HG03064 (cell line): Measurements from ENCODE around the gene TLR2.

Source experiments
- ATAC-seq: cut with Tn5 transposase; IDR thresholded peaks from one replicate; pipeline ENCODE4 v1.9.1; 2021; ENCODE audit warnings: low read depth; ENCODE audit not compliant: unreplicated experiment

The TLR2 gene

DNA sequence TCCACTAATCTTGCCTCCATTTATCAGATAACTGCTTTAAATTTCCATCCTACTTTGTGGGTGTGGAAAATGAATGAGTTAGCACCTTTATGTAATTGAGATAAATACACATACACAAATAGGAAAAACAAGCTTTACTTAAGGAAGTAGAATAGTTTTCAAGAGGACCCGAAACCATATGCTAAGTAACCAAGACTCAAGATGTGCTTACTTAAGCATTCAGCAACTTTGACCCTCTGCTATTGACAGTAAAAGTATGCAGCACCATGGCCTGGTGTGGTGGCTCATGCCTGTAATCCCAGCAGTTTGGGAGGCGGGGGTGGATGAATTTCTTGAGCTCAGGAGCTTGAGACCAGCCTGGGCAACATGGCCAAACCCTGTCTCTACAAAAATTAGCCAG, 45.8 kb downstream of the TLR2 start:
- no peak for ATAC-seq

DNA sequence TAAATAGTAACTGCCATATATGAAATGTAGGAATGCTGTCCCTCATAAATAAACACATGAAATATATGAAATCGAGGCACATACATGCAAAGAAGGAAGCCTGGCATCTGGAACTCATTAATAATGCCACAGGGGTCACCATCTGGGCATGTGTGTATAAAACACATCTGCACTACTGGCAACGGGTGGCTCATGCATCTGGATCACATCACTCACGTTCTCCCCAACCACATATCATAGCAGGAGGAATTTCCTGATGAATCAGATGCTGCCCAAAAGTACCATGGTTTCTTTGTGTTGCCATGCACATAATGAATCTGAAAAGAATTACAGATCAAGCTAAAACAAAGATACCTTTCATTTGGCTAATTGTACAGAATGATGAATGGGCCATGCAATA, 47.2 kb downstream of the TLR2 start:
- ATAC-seq = no peak

- ATAC-seq = peak; percentile 77
These were observed 49.8 kb downstream of the TLR2 start for GRCh38 chr4:153733751-153734448.

DNA sequence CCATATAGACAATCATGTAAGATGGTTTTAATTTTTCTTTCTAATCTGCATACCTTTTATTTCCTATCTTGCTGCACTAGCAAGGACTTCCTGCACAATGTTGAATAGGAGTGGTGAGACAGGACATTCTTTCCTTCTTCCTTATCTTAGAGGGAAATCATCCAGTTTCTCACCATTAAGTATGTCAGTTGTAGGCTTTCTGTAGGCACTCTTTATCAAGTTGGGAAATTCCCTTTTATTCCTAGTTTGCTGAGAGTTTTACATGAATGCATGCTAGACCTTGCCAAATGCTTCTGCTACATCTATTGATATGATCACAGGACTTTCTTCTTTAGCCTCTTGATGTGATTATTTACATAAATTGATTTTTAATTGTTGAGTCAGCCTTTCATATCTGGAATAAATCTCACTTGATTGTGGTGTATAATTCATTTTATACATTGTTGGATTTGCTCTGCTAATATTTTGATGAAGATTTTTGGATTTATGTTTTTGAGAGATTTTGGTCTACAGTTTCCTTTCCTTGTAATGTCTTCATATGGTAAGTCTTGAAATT, 51.9 kb downstream of the TLR2 start:
- no peak for ATAC-seq

DNA sequence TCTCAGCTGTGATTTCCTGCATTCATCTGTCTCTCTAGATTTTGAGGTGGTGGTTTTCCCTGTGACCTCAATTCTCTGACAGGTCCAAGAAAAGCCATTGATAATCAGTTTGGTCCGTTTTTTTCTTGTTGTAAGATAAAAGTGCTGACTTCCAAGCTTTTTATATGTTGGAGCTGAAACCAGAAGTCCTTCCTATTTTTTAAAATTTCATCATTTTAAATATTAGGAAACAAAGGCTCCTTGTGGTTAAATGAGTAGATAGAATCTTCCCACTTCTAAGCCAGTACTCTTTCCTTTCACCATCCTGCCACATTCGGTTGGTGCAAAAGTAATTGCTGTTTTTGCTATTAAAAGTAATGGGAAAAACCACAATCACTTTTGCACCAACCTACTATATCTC, 57.5 kb downstream of the TLR2 start:
- no peak for ATAC-seq

DNA sequence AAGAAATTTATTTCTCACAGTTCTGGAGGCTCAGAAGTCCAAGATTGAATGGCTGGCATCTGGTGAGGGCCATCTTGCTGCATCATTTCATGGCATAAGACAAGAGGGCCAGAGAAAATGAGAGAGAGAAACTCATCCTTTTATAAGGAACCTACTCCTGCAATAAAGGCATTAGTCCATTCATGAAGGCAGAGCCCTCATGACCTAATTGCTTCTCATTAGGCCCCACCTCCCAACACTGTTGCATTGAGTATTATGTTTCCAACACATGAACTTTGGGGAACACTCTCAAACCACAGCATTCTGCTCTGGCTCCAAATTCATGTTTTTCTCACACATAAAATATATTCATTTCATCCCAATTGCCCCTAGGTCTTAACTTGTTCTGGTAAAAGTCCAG, 61.6 kb downstream of the TLR2 start:
- no peak for ATAC-seq

- no peak for ATAC-seq
These were observed 63.4 kb downstream of the TLR2 start for GRCh38 chr4:153747406-153747955.

GRCh38 chr4:153748378-153748777, 64.3 kb downstream of the TLR2 start:
- ATAC-seq = no peak

DNA sequence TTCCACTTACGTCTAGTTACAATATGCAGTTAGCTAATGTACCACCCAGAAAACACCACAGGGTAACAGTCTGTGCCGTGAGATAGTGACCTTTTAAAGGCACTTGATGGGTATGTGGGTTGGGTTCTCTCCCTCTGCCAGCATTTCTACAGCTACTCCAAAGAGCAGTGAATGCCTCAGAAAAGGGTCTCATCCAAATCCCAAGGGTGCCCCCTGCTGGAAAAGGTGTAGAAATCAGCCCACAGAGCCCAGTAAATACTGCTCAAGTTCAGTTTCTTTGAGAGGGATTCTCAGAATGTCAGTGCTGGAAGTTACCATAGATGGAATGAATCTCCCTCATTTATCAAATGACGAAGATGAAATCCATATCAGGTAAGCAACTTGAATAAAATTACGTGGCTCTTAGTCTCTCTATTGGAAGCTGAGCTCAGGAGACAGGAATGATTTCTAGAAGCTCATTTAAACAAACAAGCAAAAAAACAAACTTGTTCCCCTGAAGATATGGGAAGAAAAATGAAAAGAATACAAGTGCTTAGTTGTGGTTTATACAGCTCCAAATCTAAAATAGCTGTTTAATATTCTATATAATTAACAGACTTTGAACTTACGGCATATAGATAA, 66.2 kb downstream of the TLR2 start:
- ATAC-seq = peak; percentile 81

- ATAC-seq = no peak
These were observed 71.1 kb downstream of the TLR2 start for GRCh38 chr4:153755186-153755585.
